Trophoblast cell (in vitro differentiated cells and primary cell): Measurements from ENCODE around the gene ITGB7.

Source experiments
- DNase-seq, 2 donors: peaks; one replicate each; pipeline ENCODE4 v3.0.0-alpha.2; 2016
- H2AFZ ChIP-seq: 2 replicates; pipeline ENCODE4 v1.6.1; 2013; ENCODE audit warnings: low read length, moderate library complexity, mild to moderate bottlenecking; ENCODE audit not compliant: insufficient read depth, poor library complexity
- H2AK5ac ChIP-seq: 2 replicates; pipeline ENCODE4 v1.6.1; 2013; ENCODE audit warnings: mild to moderate bottlenecking, low read length
- H2BK120ac ChIP-seq: 2 replicates; pipeline ENCODE4 v1.6.1; 2013; ENCODE audit warnings: low read length, mild to moderate bottlenecking, moderate library complexity; ENCODE audit not compliant: insufficient read depth, poor library complexity
- H2BK12ac ChIP-seq: 2 replicates; pipeline ENCODE4 v1.6.1; 2013; ENCODE audit warnings: mild to moderate bottlenecking, low read length, moderate library complexity
- H2BK5ac ChIP-seq: 2 replicates; pipeline ENCODE4 v1.6.1; 2013; ENCODE audit warnings: low read length, low read depth, moderate library complexity, mild to moderate bottlenecking; ENCODE audit not compliant: poor library complexity
- H3K14ac ChIP-seq: 2 replicates; pipeline ENCODE4 v1.6.1; 2013; ENCODE audit warnings: mild to moderate bottlenecking, low read length
- H3K18ac ChIP-seq: 2 replicates; pipeline ENCODE4 v1.6.1; 2013; ENCODE audit warnings: mild to moderate bottlenecking, low read length
- H3K23ac ChIP-seq: 2 replicates; pipeline ENCODE4 v1.6.1; 2013; ENCODE audit warnings: low read length
- H3K27ac ChIP-seq: 2 replicates; pipeline ENCODE4 v1.5.1; 2013; ENCODE audit warnings: low read depth, mild to moderate bottlenecking, inconsistent platforms, low read length, moderate library complexity
- H3K27me3 ChIP-seq: 2 replicates; pipeline ENCODE4 v1.6.1; 2013; ENCODE audit warnings: inconsistent platforms, mild to moderate bottlenecking, low read length, moderate library complexity; ENCODE audit not compliant: insufficient read depth
- H3K36me3 ChIP-seq, 2 experiments: 1 replicate in 1 of 2; 2 replicates in 1 of 2; pipeline ENCODE4 v1.6.1; 2013; ENCODE audit warnings: low read length in 2 of 2, mild to moderate bottlenecking in 2 of 2, moderate library complexity in 1 of 2; ENCODE audit not compliant: insufficient read depth in 2 of 2, control insufficient read depth in 1 of 2
- H3K4ac ChIP-seq: 2 replicates; pipeline ENCODE4 v1.6.1; 2013; ENCODE audit warnings: low read depth, mild to moderate bottlenecking, low read length, moderate library complexity
- H3K4me1 ChIP-seq, 2 experiments: 1 replicate in 1 of 2; 2 replicates in 1 of 2; pipeline ENCODE4 v1.6.1; 2013; ENCODE audit warnings: low read length in 2 of 2, mild to moderate bottlenecking in 2 of 2, moderate library complexity in 1 of 2; ENCODE audit not compliant: insufficient read depth in 2 of 2, control insufficient read depth in 1 of 2
- H3K4me2 ChIP-seq: 2 replicates; pipeline ENCODE4 v1.6.1; 2013; ENCODE audit warnings: inconsistent platforms, mild to moderate bottlenecking, low read length, moderate library complexity
- H3K4me3 ChIP-seq: 2 replicates; pipeline ENCODE4 v1.5.1; 2013; ENCODE audit warnings: mild to moderate bottlenecking, low read depth, low read length, inconsistent platforms
- H3K79me1 ChIP-seq: one replicate; pipeline ENCODE4 v1.6.1; 2013; ENCODE audit warnings: low read length
- H3K79me2 ChIP-seq: 2 replicates; pipeline ENCODE4 v1.6.1; 2013; ENCODE audit warnings: low read length, mild to moderate bottlenecking; ENCODE audit not compliant: control insufficient read depth, insufficient read depth, poor library complexity
- H3K9ac ChIP-seq: 2 replicates; pipeline ENCODE4 v1.6.1; 2013; ENCODE audit warnings: mild to moderate bottlenecking, low read length
- H3K9me3 ChIP-seq: 2 replicates; pipeline ENCODE4 v1.6.1; 2013; ENCODE audit warnings: low read depth, mild to moderate bottlenecking, control low read depth, inconsistent platforms, low read length; ENCODE audit not compliant: insufficient read depth
- H4K12ac ChIP-seq: 2 replicates; pipeline ENCODE4 v1.6.1; 2013; ENCODE audit warnings: low read depth, mild to moderate bottlenecking, low read length, moderate library complexity
- H4K8ac ChIP-seq: 2 replicates; pipeline ENCODE4 v1.6.1; 2013; ENCODE audit warnings: low read depth, mild to moderate bottlenecking, low read length, moderate library complexity
- H4K91ac ChIP-seq: one replicate; pipeline ENCODE4 v1.6.1; 2013; ENCODE audit warnings: low read depth, mild to moderate bottlenecking, low read length, moderate library complexity
- WGBS: extraction: QIAGEN DNeasy Blood & Tissue Kit; methylation state at CpG from one replicate; pipeline ENCODE4 v1.1.7; 2013; ENCODE audit warnings: missing lambda C conversion rate; ENCODE audit not compliant: insufficient read length, insufficient coverage; ENCODE audit errors: extremely low coverage; 5-methylcytosine and 5-hydroxymethylcytosine counted together

ITGB7 gene

DNA sequence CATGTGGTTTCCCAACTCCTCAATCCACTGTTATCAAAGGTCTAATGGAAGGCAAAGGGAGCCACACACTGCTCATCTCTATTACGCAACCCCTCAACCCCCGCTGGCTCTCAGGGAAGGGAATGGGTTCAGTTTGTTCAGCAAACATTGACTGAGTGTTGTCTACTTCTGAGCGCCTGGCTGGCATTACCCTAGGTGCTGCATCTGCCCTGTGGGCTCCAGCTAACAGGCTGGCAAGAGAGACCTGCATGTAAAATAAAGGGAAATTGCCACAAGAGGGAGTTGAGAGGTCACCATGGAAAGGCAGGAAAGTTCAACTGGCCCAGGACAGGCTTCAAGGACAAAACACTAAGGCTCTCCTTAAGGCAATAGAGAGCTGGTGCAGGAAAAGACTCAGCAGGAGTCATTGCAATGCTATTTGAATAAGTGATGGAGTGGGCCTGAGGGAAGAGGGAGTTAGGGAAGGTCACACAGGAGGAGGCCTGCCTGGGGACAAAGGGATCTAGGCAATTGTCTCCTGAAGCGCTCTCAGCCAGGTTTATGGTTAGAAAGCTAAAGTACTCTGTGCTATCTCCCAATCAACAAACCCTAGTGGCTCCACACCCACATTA, 32.1 kb downstream of the ITGB7 start:
- Histone ChIP-seq H3K4me3 (no peak overlapping the region), H3K4me2 (no peak overlapping the region), H3K14ac (no peak overlapping the region), H3K27ac (no peak overlapping the region), H2AK5ac (no peak overlapping the region), H4K91ac (no peak overlapping the region), H3K4me1 (peaks cover 13 to 15% of the 10 kb centered on the region in 2 experiments), H3K79me2 (peaks cover 3% of the 10 kb centered on the region), H3K9ac (no peak overlapping the region), H3K9me3 (peaks cover 2% of the 10 kb centered on the region), H4K8ac (no peak overlapping the region), H3K36me3 (peaks cover 0 to 4% of the 10 kb centered on the region in 2 experiments), H3K18ac (no peak overlapping the region), H2BK5ac (no peak overlapping the region), H2AFZ (no peak overlapping the region), H3K23ac (no peak overlapping the region), H2BK120ac (no peak overlapping the region), H3K27me3 (no peaks in the 10 kb centered on the region), H3K79me1 (peaks cover 4% of the 10 kb centered on the region), H2BK12ac (no peak overlapping the region), H3K4ac (no peak overlapping the region), H4K12ac (no peak overlapping the region)
- WGBS, result no CpG with 5 or more reads among the region's 4 CpGs
- DNase-seq, result peak in 1 of 2 donors; percentile 37

DNA sequence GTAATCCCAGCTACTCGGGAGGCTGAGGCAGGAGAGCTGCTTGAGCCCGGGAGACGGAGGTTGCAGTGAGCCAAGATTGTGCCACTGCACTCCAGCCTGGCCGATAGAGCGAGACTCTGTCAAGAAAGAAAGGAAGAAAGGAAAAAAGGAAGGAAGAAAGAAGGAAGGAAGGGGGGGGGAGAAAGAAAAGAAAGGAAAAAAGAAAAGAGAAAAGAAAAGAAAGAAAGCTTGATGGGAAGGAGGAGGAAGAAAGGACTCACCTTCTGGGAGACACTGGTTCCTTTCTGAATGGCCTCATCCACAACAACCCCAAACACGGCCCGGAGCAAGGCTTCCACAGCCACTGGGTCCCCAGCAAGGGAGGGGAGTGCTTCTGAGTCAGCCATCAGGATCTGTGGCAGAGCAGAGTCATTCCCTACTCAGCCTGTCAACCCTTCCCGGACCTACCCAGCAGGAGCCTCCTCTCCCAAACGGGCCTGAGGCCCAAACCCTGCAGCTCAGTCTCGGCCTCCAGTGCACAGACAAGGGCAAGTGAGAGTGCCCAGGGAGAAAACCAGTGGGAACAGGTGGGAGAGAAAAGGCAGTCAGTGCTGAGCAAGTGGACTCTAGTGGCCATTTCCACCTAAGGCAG, 33.9 kb downstream of the ITGB7 start:
- Histone ChIP-seq H4K8ac (no peak overlapping the region), H3K23ac (no peak overlapping the region), H2AFZ (no peak overlapping the region), H2BK120ac (no peak overlapping the region), H3K4me2 (no peak overlapping the region), H2AK5ac (no peak overlapping the region), H3K9me3 (no peaks in the 10 kb centered on the region), H2BK5ac (no peak overlapping the region), H3K14ac (no peak overlapping the region), H3K79me1 (no peaks in the 10 kb centered on the region), H3K9ac (no peak overlapping the region), H3K36me3 (peaks cover 3 to 9% of the 10 kb centered on the region in 2 experiments), H2BK12ac (no peak overlapping the region), H3K27me3 (no peaks in the 10 kb centered on the region), H3K18ac (no peak overlapping the region), H3K4ac (no peak overlapping the region), H3K27ac (no peak overlapping the region), H3K4me3 (no peak overlapping the region), H4K91ac (no peak overlapping the region), H3K79me2 (no peaks in the 10 kb centered on the region), H3K4me1 (peaks cover 12 to 13% of the 10 kb centered on the region in 2 experiments), H4K12ac (no peak overlapping the region)
- WGBS, result no CpG with 5 or more reads among the region's 10 CpGs
- no peak for DNase-seq

DNA sequence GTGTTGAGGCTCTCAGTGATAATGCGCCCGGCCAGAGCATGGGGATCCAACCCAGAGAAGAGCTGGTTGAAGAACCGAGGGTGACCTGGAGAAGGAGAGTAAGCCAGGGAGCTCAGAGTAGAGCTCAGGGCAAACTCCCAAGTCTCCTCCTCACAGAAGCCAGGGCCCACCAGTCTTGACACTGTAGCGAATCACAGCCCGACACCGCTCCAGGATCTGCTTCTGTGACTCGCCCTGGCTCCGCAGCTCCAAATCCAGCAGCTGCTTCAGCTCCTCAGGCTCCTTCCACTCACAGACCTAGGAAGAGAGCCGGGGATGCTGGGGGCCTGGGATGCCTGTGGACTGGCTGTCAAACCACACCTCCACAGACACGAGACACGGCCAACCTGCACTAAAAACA, 34.7 kb downstream of the ITGB7 start:
- Histone ChIP-seq H3K14ac (no peak overlapping the region), H2AK5ac (no peak overlapping the region), H3K27me3 (no peaks in the 10 kb centered on the region), H3K27ac (no peak overlapping the region), H3K9ac (no peak overlapping the region), H3K79me1 (no peaks in the 10 kb centered on the region), H3K79me2 (no peaks in the 10 kb centered on the region), H3K36me3 (peaks cover 3 to 9% of the 10 kb centered on the region in 2 experiments), H3K9me3 (no peaks in the 10 kb centered on the region), H4K12ac (no peak overlapping the region), H4K8ac (no peak overlapping the region), H3K4ac (no peak overlapping the region), H3K4me3 (no peak overlapping the region), H3K18ac (no peak overlapping the region), H2BK5ac (no peak overlapping the region), H3K4me2 (no peak overlapping the region), H2BK12ac (no peak overlapping the region), H2AFZ (no peak overlapping the region), H2BK120ac (no peak overlapping the region), H3K23ac (no peak overlapping the region), H3K4me1 (peaks cover 12 to 13% of the 10 kb centered on the region in 2 experiments), H4K91ac (no peak overlapping the region)
- no peak for DNase-seq
- no CpG with 5 or more reads among the region's 11 CpGs for WGBS

DNA sequence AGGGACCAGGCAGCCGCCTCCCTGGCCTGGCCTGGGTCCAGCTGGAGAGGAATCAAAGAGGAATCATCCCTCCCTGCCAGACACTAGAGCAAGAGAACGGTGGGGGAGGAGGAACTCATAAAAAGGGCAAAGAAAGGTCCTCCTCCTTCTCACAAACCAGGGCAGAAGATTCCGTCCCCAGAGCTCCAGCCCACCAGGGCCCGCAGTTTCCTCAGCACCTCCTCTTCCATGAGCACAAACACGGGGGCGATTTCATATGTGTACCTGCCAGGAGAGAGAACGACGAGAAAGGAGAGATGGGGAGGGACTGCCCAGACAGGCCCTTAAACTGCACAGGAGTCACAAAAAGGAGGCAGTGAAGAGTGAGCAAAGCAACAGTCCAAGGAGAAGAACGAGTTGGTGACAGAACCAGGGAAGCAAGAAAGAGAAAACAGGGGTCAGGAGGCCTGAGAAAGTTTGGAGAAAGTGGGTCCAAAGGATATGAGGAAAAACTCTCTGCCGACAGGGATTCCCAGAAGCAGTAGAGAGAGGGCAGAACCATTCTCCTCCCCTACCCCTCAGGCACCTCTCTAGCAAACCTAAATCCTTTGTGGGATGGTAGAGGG, 35.2 kb downstream of the ITGB7 start:
- H3K27ac ChIP-seq, result no peak overlapping the region
- H3K23ac ChIP-seq, result no peak overlapping the region
- no peak overlapping the region for H3K18ac ChIP-seq
- no peak overlapping the region for H3K4me2 ChIP-seq
- no peak overlapping the region for H2BK5ac ChIP-seq
- no peak overlapping the region for H3K4me3 ChIP-seq
- no peaks in the 10 kb centered on the region for H3K9me3 ChIP-seq
- no peak overlapping the region for H2AK5ac ChIP-seq
- H2AFZ ChIP-seq, result no peak overlapping the region
- H4K91ac ChIP-seq, result no peak overlapping the region
- H3K36me3 ChIP-seq, result peaks cover 3 to 9% of the 10 kb centered on the region in 2 experiments
- H3K4ac ChIP-seq, result no peak overlapping the region
- WGBS, result no CpG with 5 or more reads among the region's 10 CpGs
- no peaks in the 10 kb centered on the region for H3K79me2 ChIP-seq
- H2BK120ac ChIP-seq, result no peak overlapping the region
- H4K12ac ChIP-seq, result no peak overlapping the region
- H3K14ac ChIP-seq, result no peak overlapping the region
- no peaks in the 10 kb centered on the region for H3K79me1 ChIP-seq
- no peaks in the 10 kb centered on the region for H3K27me3 ChIP-seq
- H3K4me1 ChIP-seq, result peaks cover 13 to 16% of the 10 kb centered on the region in 2 experiments
- H4K8ac ChIP-seq, result no peak overlapping the region
- no peak overlapping the region for H3K9ac ChIP-seq
- DNase-seq, result no peak
- no peak overlapping the region for H2BK12ac ChIP-seq
